Stimulated activated CD4-positive, alpha-beta T cell treated with anti-CD3 and anti-CD28 coated beads, Interleukin-4, amount 100 ng/mL, for 1 hour (primary cell): ENCODE data around the gene PDLIM3.
"Not testable (repeated sequence)": the region's sequence is repeated elsewhere in the genome, so short reads cannot be mapped to it uniquely, and the experiment has no call there.

ENCODE experiments used
- DNase-seq: peaks from one replicate; pipeline ENCODE4 v3.0.0-alpha.2; 2020

Gene PDLIM3, protein sequence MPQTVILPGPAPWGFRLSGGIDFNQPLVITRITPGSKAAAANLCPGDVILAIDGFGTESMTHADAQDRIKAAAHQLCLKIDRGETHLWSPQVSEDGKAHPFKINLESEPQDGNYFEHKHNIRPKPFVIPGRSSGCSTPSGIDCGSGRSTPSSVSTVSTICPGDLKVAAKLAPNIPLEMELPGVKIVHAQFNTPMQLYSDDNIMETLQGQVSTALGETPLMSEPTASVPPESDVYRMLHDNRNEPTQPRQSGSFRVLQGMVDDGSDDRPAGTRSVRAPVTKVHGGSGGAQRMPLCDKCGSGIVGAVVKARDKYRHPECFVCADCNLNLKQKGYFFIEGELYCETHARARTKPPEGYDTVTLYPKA

DNA sequence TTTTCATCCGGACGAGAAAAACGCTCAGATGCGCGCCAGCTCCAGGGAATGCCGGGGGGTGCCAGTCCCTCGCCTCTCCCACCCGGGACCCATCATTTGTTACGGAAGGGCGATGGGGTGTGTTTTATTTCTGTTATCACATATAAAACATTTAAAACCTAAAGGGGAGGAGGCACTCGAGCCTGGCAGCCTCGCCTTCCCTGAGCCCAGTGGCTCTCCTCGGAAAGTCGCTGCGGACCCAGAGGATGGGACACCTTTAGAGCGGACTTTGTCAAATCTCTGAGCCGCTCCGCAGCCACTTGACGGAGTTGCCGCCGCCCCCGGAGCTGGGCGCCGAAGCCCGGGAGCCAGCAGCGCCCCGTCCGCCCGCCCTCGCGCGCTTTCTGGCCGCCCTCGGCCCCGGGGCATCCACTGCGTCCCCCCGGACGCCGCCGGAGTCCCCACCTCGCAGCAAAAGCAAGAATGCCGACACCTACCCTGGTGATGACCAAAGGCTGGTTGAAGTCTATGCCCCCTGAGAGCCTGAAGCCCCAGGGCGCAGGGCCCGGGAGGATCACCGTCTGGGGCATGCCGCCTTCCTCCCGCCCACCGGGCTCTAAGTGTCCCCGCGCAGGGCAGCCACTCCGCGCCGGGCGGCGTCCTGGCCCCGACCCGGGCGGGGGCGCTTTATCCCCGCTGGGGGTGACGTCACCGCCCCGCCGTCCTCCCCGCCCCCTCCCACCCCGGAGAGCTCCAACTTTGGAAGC, at the start of gene PDLIM3:
Gene PDLIM3, minus strand, starts transcription at position 642 of the 746 bp plus-strand sequence. Its CDS starts 73 bp downstream, at position 569.
- no peak for DNase-seq

DNA sequence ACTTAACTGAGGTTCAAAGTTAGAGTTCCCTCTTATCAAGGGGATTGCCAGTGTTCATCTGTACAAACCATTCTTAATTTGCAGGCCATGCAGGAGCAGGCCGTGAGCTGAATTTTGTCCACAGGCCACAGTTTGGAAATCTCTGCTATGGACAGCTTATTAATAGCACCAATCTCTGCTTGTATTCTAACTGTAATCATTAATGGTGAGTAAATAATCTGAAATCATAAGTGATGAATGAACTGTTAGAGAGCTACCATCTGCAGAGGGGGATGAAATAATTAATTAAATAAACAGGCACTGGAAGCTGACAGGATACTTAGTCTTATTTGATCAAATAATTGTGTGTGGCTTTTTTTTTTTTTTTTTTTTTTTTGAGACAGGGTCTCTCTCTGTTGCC, 48.5 kb upstream of the PDLIM3 start:
- no peak for DNase-seq

DNA sequence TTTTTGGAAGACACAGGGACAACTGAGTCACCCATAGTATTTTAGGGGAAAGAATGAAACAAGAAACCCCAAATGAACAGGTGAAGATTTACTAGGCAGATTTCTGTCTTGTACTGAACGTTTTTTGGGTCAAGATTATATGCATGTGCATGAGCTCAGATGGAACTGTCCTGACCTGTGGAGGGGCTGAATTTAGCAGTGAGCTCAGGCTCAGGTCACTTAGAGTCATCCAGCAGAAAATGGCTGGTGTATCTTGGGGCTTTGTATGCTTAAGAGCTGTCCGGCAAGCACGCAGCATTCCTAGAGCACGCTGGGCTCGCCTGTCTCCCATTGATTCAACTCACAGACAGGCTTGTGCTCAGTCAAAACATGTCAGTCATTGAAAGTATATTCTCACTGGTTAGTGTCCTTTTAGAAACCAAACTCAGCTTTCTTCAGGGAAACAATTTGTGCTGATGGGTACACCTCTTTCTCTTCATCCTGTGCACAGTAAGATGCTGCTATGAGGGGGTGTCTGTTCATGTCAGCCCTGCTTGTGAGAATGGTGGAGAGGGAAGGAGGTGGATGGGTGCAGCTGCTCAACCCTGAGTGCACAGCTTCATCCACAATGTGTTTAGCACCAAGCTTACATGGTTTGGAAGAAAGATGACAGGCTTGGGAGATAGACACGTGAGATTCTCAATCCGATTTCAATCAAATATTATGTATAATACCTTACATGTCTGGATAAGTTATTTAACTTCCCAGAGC, 47.5 kb upstream of the PDLIM3 start:
- no peak for DNase-seq

DNA sequence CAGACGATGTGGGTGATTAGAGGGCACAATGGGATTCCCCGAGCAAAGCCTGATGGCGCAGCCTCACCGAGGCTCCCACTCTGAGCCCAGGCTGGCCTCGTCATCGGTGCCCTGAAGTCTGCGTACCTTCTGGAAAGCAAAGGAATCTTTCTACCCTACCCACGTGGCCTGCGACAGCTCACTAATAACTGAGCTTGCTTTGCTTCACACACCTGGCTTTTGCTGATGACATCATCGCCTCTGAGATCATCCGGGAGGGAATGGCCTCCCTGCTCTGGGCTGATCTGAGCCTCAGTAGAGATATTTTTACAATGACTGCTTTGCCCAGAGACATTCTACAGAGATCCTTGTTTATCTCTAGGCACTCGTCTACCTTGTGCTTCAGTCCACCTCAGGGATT, 45.4 kb upstream of the PDLIM3 start:
- no peak for DNase-seq

DNA sequence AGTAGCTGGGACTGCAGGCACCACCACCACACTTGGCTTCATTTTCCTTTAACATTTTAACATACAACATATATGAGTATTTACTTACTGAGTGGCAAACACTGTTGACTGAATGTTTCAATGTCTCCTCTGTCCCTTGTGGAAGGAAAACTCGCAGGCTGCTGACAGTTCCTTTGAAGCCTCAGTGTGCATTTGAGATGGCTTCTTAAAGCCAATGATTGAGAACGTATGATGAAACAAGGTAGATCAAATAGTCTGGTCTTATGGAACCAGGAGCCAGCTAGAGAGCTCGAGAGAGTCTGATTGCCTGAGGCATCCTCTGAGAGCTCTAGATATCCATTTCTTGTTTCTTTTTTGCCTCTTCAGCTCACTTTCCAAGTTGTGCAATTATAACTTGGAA, 43.0 kb upstream of the PDLIM3 start:
- no peak for DNase-seq

DNA sequence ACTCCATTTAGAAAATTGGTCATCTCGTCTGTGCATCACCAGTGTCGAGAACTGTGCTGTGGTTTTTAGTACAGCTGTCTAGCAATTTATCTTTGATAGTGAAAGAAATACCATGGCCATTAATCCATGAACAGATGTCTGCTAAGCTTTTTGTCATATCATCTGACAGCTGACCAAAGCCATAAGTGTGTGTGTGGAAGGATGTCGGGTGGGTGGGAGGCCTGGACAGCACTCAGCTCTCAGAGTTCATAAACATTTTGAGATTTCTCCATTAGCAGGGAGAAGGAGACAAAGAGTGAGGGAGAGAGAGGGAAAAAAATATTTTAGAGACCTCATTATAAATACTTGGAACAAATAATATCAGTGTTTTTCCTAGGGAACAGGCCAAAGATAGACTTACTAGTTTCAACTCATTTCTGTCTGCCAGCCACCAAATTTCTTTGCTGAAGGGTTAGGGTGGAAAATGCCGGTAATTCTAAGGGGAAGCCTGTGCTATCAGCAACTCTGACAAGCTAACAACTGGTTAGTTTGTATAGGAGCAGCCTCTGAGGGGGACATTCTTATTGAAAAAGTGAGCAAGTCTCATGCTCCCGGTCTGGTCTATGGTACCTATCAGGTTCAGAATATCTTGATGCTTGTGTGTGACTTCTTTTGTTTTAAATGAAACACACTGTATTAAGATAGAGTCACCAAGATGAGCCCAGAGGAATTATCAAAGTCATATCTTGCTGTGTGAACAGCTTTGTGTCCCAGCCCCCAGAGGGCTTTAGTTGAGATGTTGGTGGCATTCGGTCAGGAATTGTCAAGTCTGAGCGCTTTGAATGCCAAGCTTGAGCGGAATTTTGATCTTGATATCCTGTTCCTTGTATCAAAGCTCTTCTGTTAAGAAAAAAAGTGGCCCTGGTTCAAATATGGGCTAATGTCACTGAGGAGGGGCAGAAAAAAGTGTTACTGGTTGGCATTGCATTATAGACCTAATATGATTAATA, 41.9 kb upstream of the PDLIM3 start:
- no peak for DNase-seq

DNA sequence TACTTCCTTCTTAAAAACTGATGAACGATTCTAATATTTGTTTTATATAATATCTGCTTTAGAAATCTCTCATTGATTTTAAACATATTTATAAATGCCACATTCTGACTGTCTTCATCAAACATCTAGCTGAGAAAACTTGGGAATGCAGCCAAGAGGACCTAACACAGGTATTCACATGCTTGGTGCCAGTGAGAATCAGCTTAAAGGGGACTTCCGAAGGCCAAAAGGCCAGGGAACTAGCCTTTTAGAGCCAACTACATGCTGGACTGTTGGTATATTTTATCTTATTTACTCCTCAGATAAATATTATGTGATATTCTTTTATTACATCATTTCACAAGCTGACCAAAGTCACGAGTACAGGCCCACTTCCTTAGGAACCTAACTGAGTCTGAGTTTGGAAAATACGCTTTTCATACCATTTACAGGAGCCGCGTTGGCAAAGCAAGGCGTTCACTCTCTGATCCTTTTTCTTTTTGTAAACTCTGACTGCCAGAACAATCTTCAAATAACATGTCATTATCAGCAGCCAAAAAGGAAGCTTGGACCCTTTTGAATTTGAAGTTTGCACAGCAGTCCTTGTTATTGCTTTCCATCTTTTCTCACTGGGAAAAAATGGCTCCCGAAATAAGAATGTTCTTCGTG, 41.1 kb upstream of the PDLIM3 start:
- DNase-seq: no peak

DNA sequence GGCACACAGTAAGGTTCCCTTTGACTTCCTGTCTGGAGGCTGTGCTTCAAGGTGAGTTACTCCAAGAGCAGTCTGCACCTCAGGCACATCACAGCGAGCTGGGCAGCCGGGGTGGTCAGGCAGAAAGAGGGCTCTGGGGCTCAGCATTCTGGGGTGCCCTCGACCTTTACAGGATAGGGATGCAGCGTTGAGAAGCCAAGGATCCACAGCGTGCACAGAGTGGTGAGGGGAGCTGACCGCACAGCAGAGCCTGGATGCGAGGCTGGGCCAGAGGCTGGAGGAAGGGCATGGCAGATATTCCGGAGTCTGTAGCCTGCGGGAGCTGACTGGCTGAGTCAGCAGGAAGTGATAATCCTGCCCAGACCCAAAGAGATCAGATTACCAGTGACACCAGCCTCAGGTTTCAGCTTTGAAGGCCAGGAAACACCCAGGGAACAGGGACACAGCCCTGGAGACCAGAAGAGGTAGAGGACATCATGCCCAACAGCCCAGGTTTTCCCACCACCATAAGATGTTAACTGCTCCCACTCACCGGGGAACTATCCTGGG, 38.4 kb upstream of the PDLIM3 start:
- no peak for DNase-seq

DNA sequence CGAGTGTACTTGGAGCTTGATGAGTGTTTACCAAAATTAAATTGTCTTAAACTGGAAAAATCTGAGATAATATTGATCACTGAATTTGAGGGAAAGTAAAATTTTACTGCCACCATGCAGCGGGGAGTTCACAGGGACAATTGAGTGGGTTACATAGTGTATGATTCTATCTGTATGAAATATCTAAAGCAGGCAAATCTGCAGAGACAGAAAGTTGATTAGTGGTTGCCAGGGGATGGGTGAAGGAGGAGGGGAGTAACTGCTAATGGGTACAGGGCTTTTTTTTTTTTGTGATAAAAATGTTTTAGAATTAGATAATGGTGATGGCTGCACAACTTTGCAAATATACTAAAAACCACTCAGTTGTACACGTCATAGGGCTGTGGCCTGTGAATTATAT, 35.4 kb upstream of the PDLIM3 start:
- DNase-seq: no peak

DNA sequence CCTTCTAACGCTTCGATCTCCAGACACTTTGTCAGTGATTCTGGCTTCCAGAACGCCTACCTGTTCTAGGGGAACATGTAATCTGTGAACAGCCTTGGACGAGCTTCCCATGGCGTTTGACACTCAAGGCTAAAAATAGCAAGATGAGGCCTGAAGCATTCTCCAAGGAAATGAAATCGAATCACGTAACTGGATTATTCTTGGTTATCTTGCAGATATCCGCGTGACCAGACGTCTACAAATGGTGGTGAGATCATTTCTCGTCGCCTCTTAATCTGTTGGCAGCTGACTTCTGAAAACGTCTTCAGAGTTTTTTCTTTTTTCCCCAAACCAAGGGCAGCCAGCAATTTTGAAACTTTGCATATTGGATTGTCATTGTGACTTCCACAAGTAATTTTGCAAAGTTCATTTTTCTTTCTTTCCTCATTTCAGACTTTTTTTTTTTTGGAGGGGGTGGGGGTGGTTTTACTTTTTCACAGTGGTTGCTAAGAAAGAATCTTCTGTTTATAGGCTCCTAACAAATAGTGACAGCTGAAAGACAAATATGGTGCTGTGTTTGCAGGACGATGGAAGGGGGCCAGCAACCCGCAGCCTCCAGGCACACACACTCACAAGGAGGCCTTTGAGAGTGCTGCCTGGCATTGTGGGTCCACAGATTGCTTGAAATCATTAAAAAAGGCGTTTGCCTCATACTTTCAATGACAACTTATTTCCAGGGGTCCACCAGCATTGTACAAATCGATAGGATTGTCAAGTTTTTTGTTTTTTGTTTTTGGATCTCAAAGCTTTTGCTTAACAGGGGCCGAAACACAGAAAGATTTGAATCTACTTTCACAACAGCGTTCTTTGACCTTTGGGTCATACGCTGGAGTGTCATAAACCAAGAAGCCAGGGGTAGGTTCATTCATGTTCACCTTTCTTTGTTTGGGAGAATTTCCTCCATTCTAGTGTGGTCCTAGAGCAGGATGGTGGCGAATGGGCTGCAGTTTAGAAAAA, 32.4 kb upstream of the PDLIM3 start:
- DNase-seq: no peak

DNA sequence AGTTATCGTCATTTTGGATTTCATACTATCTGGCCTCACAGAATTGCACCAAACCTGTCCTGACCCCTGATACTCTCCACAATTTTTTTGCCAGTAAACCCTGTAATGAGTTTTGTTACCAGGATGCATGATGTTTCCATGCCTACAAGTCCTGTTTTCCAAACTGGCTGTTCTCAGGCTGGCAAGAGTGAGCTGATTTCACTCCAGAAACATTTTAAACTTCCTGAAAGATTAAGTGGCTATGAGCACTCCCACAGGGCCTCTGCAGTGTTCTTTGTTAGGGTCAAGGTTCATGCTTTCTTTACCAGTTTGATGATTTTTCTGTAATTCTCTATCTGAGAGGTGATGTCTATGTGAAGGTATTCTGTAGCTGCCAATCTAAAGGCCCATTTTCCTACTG, 31.7 kb upstream of the PDLIM3 start:
- DNase-seq: no peak

DNA sequence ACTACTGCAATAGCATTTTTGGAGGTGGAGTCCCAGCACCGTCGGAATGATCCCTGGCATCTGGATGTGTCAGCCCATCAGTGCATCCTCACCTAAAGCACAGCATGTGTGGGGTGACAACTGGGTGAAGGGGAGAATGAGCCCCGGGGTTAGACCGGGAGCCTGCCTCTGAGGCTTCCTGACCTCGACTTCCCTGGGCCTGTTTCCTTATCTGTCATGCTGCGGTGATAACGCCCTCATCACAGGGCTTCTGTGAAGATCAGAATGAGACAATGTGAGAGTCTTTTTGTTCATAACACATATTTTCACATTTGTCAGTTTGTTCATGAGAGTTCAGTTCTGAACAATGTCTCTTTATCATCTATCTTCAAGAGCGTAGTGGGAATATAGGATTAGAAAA, 31.1 kb upstream of the PDLIM3 start:
- no peak for DNase-seq

DNA sequence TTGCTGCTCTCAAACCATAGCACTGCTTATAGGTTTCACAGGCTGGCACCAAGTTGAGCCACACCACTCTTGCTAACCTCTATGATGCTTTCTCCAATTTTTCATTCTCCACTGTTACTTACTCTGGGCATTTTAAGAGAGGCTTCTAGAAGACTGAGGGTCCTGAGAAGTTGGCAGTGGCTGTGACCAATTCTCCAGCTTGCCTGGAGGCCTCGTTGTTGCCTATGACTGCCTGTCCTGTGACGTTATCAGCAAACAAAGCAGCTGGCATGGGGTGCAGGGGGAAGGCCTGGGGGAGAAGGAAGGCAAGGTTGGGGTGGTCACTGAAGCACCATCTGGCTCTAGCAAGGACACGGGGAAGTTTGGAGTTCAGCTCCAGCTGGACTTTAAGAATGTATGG, 30.4 kb upstream of the PDLIM3 start:
- no peak for DNase-seq

DNA sequence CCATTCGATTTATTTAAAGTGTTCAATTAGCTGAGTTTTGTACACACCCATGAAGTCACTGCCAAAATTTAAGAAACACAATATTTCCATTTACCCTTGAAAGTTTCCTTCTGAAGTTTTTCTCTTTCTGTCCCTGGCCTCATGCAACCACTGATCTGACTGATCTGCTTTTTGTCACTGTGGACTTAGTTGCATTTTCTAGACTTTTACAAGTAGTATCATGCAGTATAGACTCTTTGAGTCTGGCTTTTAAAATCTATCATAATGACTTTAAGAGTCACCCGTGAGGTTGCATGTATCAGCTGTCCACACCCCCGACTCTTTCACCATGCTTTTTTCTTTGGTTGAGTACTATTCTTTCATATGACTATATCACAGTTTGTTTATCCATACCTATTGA, 29.0 kb upstream of the PDLIM3 start:
- no peak for DNase-seq

DNA sequence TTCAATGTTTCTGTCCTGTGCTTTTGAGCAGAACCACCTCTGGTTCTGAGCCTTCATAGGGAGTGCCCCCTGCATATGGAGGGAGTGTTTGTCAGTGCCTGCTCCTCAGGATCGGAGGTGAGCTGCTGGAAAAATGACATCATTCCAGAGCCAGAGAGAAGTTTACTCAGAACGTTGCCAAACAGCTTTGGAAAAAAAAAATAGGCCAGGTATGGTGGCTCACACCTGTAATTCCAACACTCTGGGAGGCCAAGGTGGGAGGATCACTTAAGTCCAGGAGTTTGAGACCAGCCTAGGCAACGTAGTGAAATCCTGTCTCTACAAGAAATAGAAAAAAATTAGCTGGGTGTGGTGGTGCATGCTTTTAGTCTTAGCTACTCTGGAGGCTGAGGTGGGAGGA, 27.2 kb upstream of the PDLIM3 start:
- no peak for DNase-seq

DNA sequence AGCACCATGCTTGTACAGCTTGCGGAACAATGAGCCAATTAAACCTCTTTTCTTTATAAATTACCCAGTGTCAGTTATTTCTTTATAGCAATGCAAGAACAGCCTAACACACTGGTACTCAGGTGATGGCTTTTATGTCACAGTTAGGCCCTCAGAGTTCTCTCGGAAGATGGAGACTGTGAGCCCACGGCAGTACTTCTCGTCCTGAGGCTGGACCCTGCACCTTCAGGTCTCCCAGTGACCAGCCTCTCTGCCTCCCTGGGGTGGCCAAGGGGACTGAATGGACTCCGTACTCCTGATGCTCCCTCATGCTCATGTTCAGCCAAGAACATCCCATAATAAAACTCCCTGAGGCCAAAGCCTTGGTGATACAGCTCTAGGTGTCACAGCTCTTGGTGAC, 25.0 kb upstream of the PDLIM3 start:
- no peak for DNase-seq

DNA sequence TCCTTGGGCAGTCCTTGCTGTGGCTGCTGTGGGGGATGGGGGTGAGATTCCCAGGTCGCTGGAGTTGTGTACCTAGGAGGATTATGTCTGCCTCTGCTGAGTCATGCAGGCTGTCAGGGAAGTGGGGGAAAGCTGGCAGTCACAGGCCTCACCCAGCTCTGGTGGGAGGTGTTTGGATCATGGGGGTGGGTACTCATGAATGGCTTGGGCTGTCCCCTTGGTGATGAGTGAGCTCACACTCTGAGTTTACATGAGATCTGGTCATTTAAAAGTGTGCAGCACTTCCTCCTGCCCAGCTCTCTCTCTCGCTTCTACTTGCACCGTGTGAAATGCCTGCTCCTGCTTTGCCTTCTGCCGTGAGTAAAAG, 24.6 kb upstream of the PDLIM3 start:
- no peak for DNase-seq

DNA sequence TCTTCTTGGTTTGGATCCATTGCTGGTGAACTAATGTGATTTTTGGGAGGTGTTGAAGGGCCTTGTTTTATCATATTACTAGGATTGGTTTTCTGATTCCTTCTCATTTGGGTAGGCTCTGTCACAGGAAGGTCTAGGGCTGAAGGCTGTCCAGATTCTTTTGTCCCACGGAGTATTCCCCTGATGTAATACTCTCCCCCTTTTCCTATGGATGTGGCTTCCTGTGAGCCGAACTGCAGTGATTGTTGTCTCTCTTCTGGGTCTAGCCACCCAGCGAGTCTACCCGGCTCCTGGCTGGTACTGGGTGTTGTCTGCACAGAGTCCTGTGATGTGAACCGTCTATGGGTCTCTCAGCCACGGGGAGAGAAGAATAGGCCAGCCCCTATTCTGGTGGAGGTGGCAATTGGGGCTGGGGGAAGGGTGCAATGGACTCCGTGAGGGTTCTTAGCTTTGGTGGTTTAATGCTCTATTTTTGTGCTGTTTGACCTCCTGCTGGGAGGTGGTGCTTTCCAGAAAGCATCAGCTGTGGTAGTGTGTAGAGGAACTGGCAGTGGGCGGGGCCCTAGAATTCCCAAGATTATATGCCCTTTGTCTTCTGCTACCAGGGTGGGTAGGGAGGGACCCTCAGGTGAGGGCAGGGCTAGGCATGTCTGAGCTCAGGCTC, 24.1 kb upstream of the PDLIM3 start:
- not testable (repeated sequence) for DNase-seq

DNA sequence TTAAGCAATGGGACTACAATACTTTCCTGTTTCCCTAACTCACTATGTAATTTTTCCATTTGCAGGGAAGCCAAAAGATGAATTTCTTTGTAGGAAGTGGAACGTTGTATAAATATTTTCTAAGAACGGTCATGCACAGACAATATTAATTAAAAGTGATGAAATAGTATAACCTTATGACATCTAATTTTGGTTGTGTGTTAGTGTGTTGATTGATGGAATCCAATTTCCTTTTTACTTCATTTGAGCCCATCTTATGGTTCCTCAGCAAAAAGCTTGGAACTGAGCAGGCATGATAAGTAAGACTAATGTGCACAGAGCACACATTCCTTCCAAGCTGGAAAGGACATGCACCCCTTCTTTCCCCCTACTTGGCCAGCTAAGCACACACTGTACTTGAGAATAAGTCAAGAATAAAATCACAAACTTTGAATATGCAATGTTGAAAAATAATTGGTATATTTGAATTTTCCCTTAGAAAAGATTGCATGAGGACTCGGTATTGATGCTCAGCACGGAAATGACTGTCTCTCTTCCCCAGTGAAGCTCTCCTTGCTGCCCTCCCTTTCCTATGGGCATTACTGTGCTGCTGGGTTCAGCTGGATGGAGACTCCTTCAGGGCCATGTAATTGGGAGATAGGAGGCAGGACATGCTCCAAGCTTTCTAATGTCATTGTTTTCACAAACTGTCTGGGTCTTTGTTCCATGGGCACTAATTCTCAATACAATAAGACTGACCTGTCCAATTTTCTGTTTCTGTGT, 19.2 kb upstream of the PDLIM3 start:
- DNase-seq: no peak
